Measurements from ENCODE around the gene HOOK2. TPM values are rescaled to one million over a fixed set of nuclear protein-coding genes. Genes with fewer than 3 reads are reported as not detected.

The HOOK2 gene
- polyA plus RNA-seq, 1 of the 3 experiments (the other 2 are of a cell fraction) = 33.0 TPM

- no peak for TF ChIP-seq IRF3 (IDR thresholded peaks at IDR 0.05; ENCODE audit: low read depth, low read length)
- TF ChIP-seq MEF2A (IDR thresholded peaks at IDR 0.05; ENCODE audit: borderline replicate concordance, low read depth) = no peak
- TF ChIP-seq POLR2AphosphoS5 (IDR thresholded peaks at IDR 0.05; ENCODE audit: low read depth, low read length) = no peak
- no peak for TF ChIP-seq NRF1 (IDR thresholded peaks at IDR 0.05; ENCODE audit: low read depth, low read length)
- TF ChIP-seq RCOR1 (IDR thresholded peaks at IDR 0.05; ENCODE audit: low read length) = no peak
- TF ChIP-seq JUND (IDR thresholded peaks at IDR 0.05) = no peak
Observed at GRCh38 chr19:12778905-12779161, 3.5 kb upstream of the HOOK2 start (continued).

GRCh38 chr19:12778017-12778904 lies 2.9 kb upstream of the HOOK2 start:
- Histone ChIP-seq H3K27ac (ENCODE audit: low read depth in 2 of 2, low read length in 1 of 2) (peak overlapping the region; percentile 90 to 98), H3F3A (replicated peaks; ENCODE audit: insufficient read depth) (peaks cover 40% of the 10 kb centered on the region), H3K27me3 (ENCODE audit: insufficient read depth) (no peaks in the 10 kb centered on the region), H3K4me3 (ENCODE audit: low read depth in 2 of 2, low read length in 1 of 2) (peak overlapping the region; percentile 52 to 64), H2AFZ (ENCODE audit: low read depth) (peak overlapping the region; percentile 80), H3K9me2 (no peaks in the 10 kb centered on the region), H3K9ac (peak overlapping the region; percentile 51), H3K4me2 (peak overlapping the region; percentile 91), H3K9me3 (no peaks in the 10 kb centered on the region), H3K36me3 (replicated peaks in 1 of 2; ENCODE audit: control insufficient read depth in 1 of 2, insufficient read depth in 2 of 2, low read length in 1 of 2) (no peaks in the 10 kb centered on the region), H3K79me2 (ENCODE audit: insufficient read depth) (no peaks in the 10 kb centered on the region), H4K20me1 (ENCODE audit: insufficient read depth) (no peaks in the 10 kb centered on the region), H3K4me1 (ENCODE audit: control insufficient read depth in 1 of 2, insufficient read depth in 2 of 2, low read depth in 1 of 2, low read length in 1 of 2) (peaks cover 29 to 40% of the 10 kb centered on the region in 2 experiments; a peak in 3 of 4 replicates)
- peak; percentile 76 for DNase-seq
- POLR2A ChIA-PET = interaction anchor here (1.0 to 3.5 kb wide), 8 partner anchors 10 to 69 kb away, joined by 3 to 88 read pairs (median 5); partner anchors contain the start of gene JUNB
- WGBS (ENCODE audit: low lambda C conversion rate) = 4% methylated on average over 27 of the region's 44 CpGs
- CTCF ChIA-PET = interaction anchor here (0.8 to 12.1 kb wide), 26 partner anchors 10 to 313 kb away, joined by 3 to 447 read pairs (median 4); partner anchors contain the start of genes GET3, JUNB, MAST1 and PRDX2
- no peak for TF ChIP-seq ELF1 (IDR thresholded peaks at IDR 0.05)
- TF ChIP-seq USF1 (IDR thresholded peaks at IDR 0.05; ENCODE audit: borderline replicate concordance, low read depth) = no peak
- 0 out of 2 replicates have a peak, but pooled peaks have one; percentile 24 for TF ChIP-seq YY1 (IDR thresholded peaks at IDR 0.05; ENCODE audit: low read depth)
- TF ChIP-seq RAD21 (IDR thresholded peaks at IDR 0.05; ENCODE audit: low read length) = 0 out of 2 replicates have a peak, but pooled peaks have one; percentile 11
- no peak for TF ChIP-seq FOXJ3 (CRISPR knock-in tag; IDR thresholded peaks at IDR 0.05)
- no peak for TF ChIP-seq RFX5 (IDR thresholded peaks at IDR 0.05; ENCODE audit: low read length)
- TF ChIP-seq RCOR1 (IDR thresholded peaks at IDR 0.05; ENCODE audit: low read length) = 0 out of 2 replicates have a peak, but pooled peaks have one; percentile 13
- peak; percentile 52 for TF ChIP-seq NRF1 (IDR thresholded peaks at IDR 0.05; ENCODE audit: low read depth, low read length)
- TF ChIP-seq GATA2 (CRISPR knock-in tag; IDR thresholded peaks at IDR 0.05) = peak; percentile 27; the same call in 1 of the 2 replicates
- no peak for TF ChIP-seq CTCF (IDR thresholded peaks at IDR 0.05)
- no peak for TF ChIP-seq RXRA (IDR thresholded peaks at IDR 0.05; ENCODE audit: borderline replicate concordance, low read depth)
- TF ChIP-seq USF2 (IDR thresholded peaks at IDR 0.05; ENCODE audit: borderline replicate concordance, low read depth, low read length) = no peak
- no peak for TF ChIP-seq EP300 (IDR thresholded peaks at IDR 0.05; ENCODE audit: borderline replicate concordance in 1 of 2, low read depth in 1 of 2, low read length in 1 of 2)
- TF ChIP-seq POLR2AphosphoS5 (IDR thresholded peaks at IDR 0.05; ENCODE audit: low read depth, low read length) = 0 out of 2 replicates have a peak, but pooled peaks have one; percentile 17
- TF ChIP-seq SIN3A (IDR thresholded peaks at IDR 0.05; ENCODE audit: borderline replicate concordance, low read depth, low read length) = peak; percentile 66; the same call in 1 of the 2 replicates
- TF ChIP-seq SMC3 (IDR thresholded peaks at IDR 0.05; ENCODE audit: low read depth, low read length) = no peak
- TF ChIP-seq PBX3 (IDR thresholded peaks at IDR 0.05) = 0 out of 2 replicates have a peak, but pooled peaks have one; percentile 4
- no peak for TF ChIP-seq FOXM1 (IDR thresholded peaks at IDR 0.05; ENCODE audit: low read depth)
- TF ChIP-seq CHD2 (IDR thresholded peaks at IDR 0.05; ENCODE audit: low read length, partially characterized antibody) = peak; percentile 93
- peak; percentile 33; the same call in 1 of the 2 replicates for TF ChIP-seq TCF12 (IDR thresholded peaks at IDR 0.05)
- TF ChIP-seq MAX (IDR thresholded peaks at IDR 0.05; ENCODE audit: low read depth) = peak; percentile 59; the same call in 1 of the 2 replicates
- peak; percentile 92 for TF ChIP-seq MXI1 (IDR thresholded peaks at IDR 0.05; ENCODE audit: low read depth, low read length)
- peak; percentile 66 for TF ChIP-seq GABPA (IDR thresholded peaks at IDR 0.05; ENCODE audit: low read depth)

Measured in SK-N-SH (cell line).